ENCODE data around the gene SLC7A7.

- TF ChIP-seq CTCF (IDR thresholded peaks at IDR 0.05; ENCODE audit: low read depth, low read length, missing input control), result no peak
- no peak for TF ChIP-seq REST (IDR thresholded peaks at IDR 0.05)
- TF ChIP-seq RAD21 (IDR thresholded peaks at IDR 0.05), result no peak
- no peak for TF ChIP-seq SP1 (IDR thresholded peaks at IDR 0.05)
Observed at GRCh38 chr14:22854963-22855724, 39.9 kb upstream of the SLC7A7 start.

Data from liver (tissue), 3 donors.